Chondrocyte (in vitro differentiated cells): ENCODE data around the gene NOXO1. TPM values are rescaled to one million over a fixed set of nuclear protein-coding genes. Genes with fewer than 3 reads are reported as not detected.

Source experiments
- DNase-seq: peaks from one replicate; pipeline ENCODE4 v3.0.0; 2021; ENCODE audit warnings: mixed read lengths, low spot score
- H3K27ac Mint-ChIP-seq: one replicate; pipeline ENCODE4 v1.8.0; 2021; ENCODE audit warnings: mild to moderate bottlenecking, moderate library complexity, mixed read lengths; ENCODE audit not compliant: unreplicated experiment
- H3K27me3 Mint-ChIP-seq: 2 replicates; pipeline ENCODE4 v1.8.0; 2021; ENCODE audit warnings: low read depth, mixed read lengths
- H3K36me3 Mint-ChIP-seq: 2 replicates; pipeline ENCODE4 v1.8.0; 2021; ENCODE audit warnings: low read depth, mixed read lengths
- H3K4me1 Mint-ChIP-seq: 2 replicates; pipeline ENCODE4 v1.8.0; 2021; ENCODE audit warnings: low read depth, mild to moderate bottlenecking, mixed read lengths
- H3K4me3 Mint-ChIP-seq: one replicate; pipeline ENCODE4 v1.8.0; 2021; ENCODE audit warnings: mild to moderate bottlenecking, moderate library complexity, mixed read lengths; ENCODE audit not compliant: unreplicated experiment
- H3K9me3 Mint-ChIP-seq: 2 replicates; pipeline ENCODE4 v1.8.0; 2021; ENCODE audit warnings: low read depth, mixed read lengths
- CTCF ChIP-seq: fragments of 200-600 bp; sonication (generic); IDR thresholded peaks from 2 replicates; pipeline ENCODE4 v1.5.0; 2021; ENCODE audit warnings: antibody characterized with exemption, mild to moderate bottlenecking, moderate library complexity
- long read RNA-seq: library from polyadenylated mRNA; stranded (forward); transcript quantifications from one replicate; pipeline ENCODE4 v2.0.0, GENCODE V29; 2021
- total RNA-seq: library from RNA; stranded (reverse); gene quantifications from 3 replicates; pipeline ENCODE4 v1.2.1, GENCODE V29; 2021

NOXO1 gene, protein sequence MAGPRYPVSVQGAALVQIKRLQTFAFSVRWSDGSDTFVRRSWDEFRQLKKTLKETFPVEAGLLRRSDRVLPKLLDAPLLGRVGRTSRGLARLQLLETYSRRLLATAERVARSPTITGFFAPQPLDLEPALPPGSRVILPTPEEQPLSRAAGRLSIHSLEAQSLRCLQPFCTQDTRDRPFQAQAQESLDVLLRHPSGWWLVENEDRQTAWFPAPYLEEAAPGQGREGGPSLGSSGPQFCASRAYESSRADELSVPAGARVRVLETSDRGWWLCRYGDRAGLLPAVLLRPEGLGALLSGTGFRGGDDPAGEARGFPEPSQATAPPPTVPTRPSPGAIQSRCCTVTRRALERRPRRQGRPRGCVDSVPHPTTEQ
- 0.25 to 0.48 TPM (median 0.26 TPM) in 3 replicates for total RNA-seq
- long read RNA-seq, partial matches to known transcripts = 0 of 1 reads
- long read RNA-seq, other reads (novel, unspliced or antisense) = 1 of 1 reads

- Mint-ChIP-seq H3K4me1 (peaks cover 12% of the 10 kb centered on the region), H3K4me3 (no peak within 1 kb of the TSS), H3K9me3 (no peaks in the 10 kb centered on the region), H3K36me3 (peaks cover 6% of the 10 kb centered on the region), H3K27ac (no peak within 1 kb of the TSS), H3K27me3 (no peaks in the 10 kb centered on the region)
- no peak for DNase-seq
- TF ChIP-seq CTCF = no peak
Measured at GRCh38 chr16:1981398-1981836, at the start of gene NOXO1. NOXO1 (minus strand) TSS chr16:1981469; CDS start chr16:1981179, 290 bp downstream.

DNA sequence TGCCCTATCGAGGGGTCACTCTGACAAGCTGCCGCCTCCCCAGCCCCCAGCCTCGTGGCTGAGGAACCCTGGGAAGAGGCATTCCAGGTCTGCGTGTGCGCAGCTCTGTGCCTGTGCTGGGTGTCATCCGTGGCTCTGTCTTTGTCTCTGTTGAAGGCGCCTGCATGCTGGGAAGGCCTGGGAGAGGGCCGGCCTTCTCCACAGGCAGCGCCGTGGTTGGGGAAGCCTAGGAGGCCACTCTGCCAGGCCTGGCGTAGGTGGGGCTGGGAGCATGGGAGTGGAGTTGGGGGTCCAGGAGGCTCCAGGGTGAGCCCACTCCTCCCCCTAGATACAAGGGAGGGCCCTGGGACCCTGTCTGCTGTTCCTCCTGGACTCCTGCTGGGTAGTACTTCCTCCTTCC, 48.8 kb upstream of the NOXO1 start:
- TF ChIP-seq CTCF = no peak
- no peak overlapping the region for H3K4me3 Mint-ChIP-seq
- H3K4me1 Mint-ChIP-seq = peaks cover 48% of the 10 kb centered on the region
- no peaks in the 10 kb centered on the region for H3K9me3 Mint-ChIP-seq
- DNase-seq = peak; percentile 54
- no peak overlapping the region for H3K27ac Mint-ChIP-seq
- no peaks in the 10 kb centered on the region for H3K36me3 Mint-ChIP-seq
- no peaks in the 10 kb centered on the region for H3K27me3 Mint-ChIP-seq

GRCh38 chr16:2029350-2029749, 48.1 kb upstream of the NOXO1 start:
- Mint-ChIP-seq H3K4me3 (no peak overlapping the region), H3K27me3 (no peaks in the 10 kb centered on the region), H3K36me3 (no peaks in the 10 kb centered on the region), H3K27ac (no peak overlapping the region), H3K9me3 (no peaks in the 10 kb centered on the region), H3K4me1 (peaks cover 43% of the 10 kb centered on the region)
- DNase-seq = peak; percentile 76
- TF ChIP-seq CTCF = no peak

GRCh38 chr16:2028620-2029220, 47.5 kb upstream of the NOXO1 start:
- H3K9me3 Mint-ChIP-seq = no peaks in the 10 kb centered on the region
- no peak for TF ChIP-seq CTCF
- H3K4me3 Mint-ChIP-seq = peak overlapping the region; percentile 82
- no peaks in the 10 kb centered on the region for H3K36me3 Mint-ChIP-seq
- H3K27ac Mint-ChIP-seq = no peak overlapping the region
- peak; percentile 76 for DNase-seq
- H3K4me1 Mint-ChIP-seq = peaks cover 42% of the 10 kb centered on the region
- no peaks in the 10 kb centered on the region for H3K27me3 Mint-ChIP-seq

- H3K36me3 Mint-ChIP-seq = no peaks in the 10 kb centered on the region
- no peaks in the 10 kb centered on the region for H3K9me3 Mint-ChIP-seq
- no peak for TF ChIP-seq CTCF
- H3K27me3 Mint-ChIP-seq = no peaks in the 10 kb centered on the region
- H3K27ac Mint-ChIP-seq = no peak overlapping the region
- no peak for DNase-seq
- H3K4me1 Mint-ChIP-seq = peaks cover 41% of the 10 kb centered on the region
- peak overlapping the region; percentile 82 for H3K4me3 Mint-ChIP-seq
Measured at GRCh38 chr16:2028146-2028545, 46.9 kb upstream of the NOXO1 start.
